WTC11 (cell line): ENCODE results near the gene PRDM1. TPM values are rescaled to one million over a fixed set of nuclear protein-coding genes. Genes with fewer than 3 reads are reported as not detected.

Experiments
- ATAC-seq: fragments of 200-7000 bp; cut with Tn5 transposase; 2 replicates; pipeline ENCODE4 v1.10.0; 2021; ENCODE audit warnings: mild to moderate bottlenecking, moderate library complexity
- CTCF ChIA-PET: fragments of 300-600 bp; sonication (Branson Sonifier 250); formaldehyde crosslinking; loops from one replicate; lab custom pipeline; 2021; ENCODE audit warnings: antibody characterized with exemption; lab: Charles Lee
- POLR2A ChIA-PET: fragments of 350-600 bp; sonication (Branson Sonifier 250); formaldehyde crosslinking; loops from one replicate; lab custom pipeline; 2021; ENCODE audit warnings: antibody characterized with exemption; lab: Charles Lee
- DNase-seq: peaks from one replicate; pipeline ENCODE4 v3.0.0; 2021; ENCODE audit warnings: low spot score
- H3K27ac Mint-ChIP-seq: 2 replicates; pipeline ENCODE4 v1.8.0; 2021; ENCODE audit warnings: mixed read lengths
- H3K27me3 Mint-ChIP-seq: 2 replicates; pipeline ENCODE4 v1.8.0; 2021; ENCODE audit warnings: low read depth, mild to moderate bottlenecking, moderate library complexity, mixed read lengths
- H3K36me3 Mint-ChIP-seq: 2 replicates; pipeline ENCODE4 v1.8.0; 2021; ENCODE audit warnings: mixed read lengths
- H3K4me1 Mint-ChIP-seq: 2 replicates; pipeline ENCODE4 v1.8.0; 2022; ENCODE audit warnings: mixed read lengths
- H3K4me3 Mint-ChIP-seq: 2 replicates; pipeline ENCODE4 v1.8.0; 2021; ENCODE audit warnings: mild to moderate bottlenecking, moderate library complexity, mixed read lengths
- H3K9me3 Mint-ChIP-seq: 2 replicates; pipeline ENCODE4 v1.8.0; 2021; ENCODE audit warnings: mixed read lengths
- ESRRA ChIP-seq: sonication (generic); formaldehyde crosslinking; IDR thresholded peaks from 2 replicates; pipeline ENCODE4 v1.8.1; 2022; ENCODE audit warnings: mild to moderate bottlenecking, missing genetic modification reagents, borderline replicate concordance
- ETV6 ChIP-seq: sonication (generic); formaldehyde crosslinking; IDR thresholded peaks from 2 replicates; pipeline ENCODE4 v1.8.1; 2022; ENCODE audit warnings: mild to moderate bottlenecking, missing genetic modification reagents
- GABPB1 ChIP-seq: sonication (generic); formaldehyde crosslinking; IDR thresholded peaks from 2 replicates; pipeline ENCODE4 v1.8.1; 2023; ENCODE audit warnings: mild to moderate bottlenecking, missing genetic modification reagents
- NFYB ChIP-seq: sonication (generic); formaldehyde crosslinking; conservative IDR thresholded peaks from 2 replicates; pipeline ENCODE4 v1.8.0; 2022; ENCODE audit warnings: low read depth, missing genetic modification reagents
- OVOL2 ChIP-seq: fragments of 250-450 bp; sonication (Bioruptor Pico); IDR thresholded peaks from 2 replicates; pipeline ENCODE4 v1.9.0; 2021; ENCODE audit warnings: mild to moderate bottlenecking, borderline replicate concordance
- PREB ChIP-seq: sonication (generic); formaldehyde crosslinking; IDR thresholded peaks from 2 replicates; pipeline ENCODE4 v1.8.1; 2022; ENCODE audit warnings: mild to moderate bottlenecking, missing genetic modification reagents, moderate library complexity, borderline replicate concordance
- RELA ChIP-seq: sonication (generic); formaldehyde crosslinking; IDR thresholded peaks from 2 replicates; pipeline ENCODE4 v1.8.1; 2022; ENCODE audit warnings: missing genetic modification reagents, mild to moderate bottlenecking, borderline replicate concordance
- TEAD1 ChIP-seq: sonication (generic); formaldehyde crosslinking; IDR thresholded peaks from 2 replicates; pipeline ENCODE4 v1.8.0; 2022; ENCODE audit warnings: mild to moderate bottlenecking, missing genetic modification reagents
- USF2 ChIP-seq: sonication (generic); formaldehyde crosslinking; IDR thresholded peaks from 2 replicates; pipeline ENCODE4 v1.8.1; 2023; ENCODE audit warnings: mild to moderate bottlenecking, missing genetic modification reagents, moderate library complexity
- ZNF232 ChIP-seq: sonication (generic); formaldehyde crosslinking; IDR thresholded peaks from 2 replicates; pipeline ENCODE4 v1.8.0; 2022; ENCODE audit warnings: mild to moderate bottlenecking, missing genetic modification reagents
- ZNF263 ChIP-seq: sonication (generic); formaldehyde crosslinking; IDR thresholded peaks from 2 replicates; pipeline ENCODE4 v1.8.1; 2022; ENCODE audit warnings: low read depth, mild to moderate bottlenecking, moderate library complexity, missing genetic modification reagents
- total RNA-seq: library from RNA; stranded (reverse); gene quantifications from 3 replicates; pipeline ENCODE4 v1.2.3, GENCODE V29; 2021
- TF ChIP-seq, protein P1 (sequence below): sonication (generic); formaldehyde crosslinking; IDR thresholded peaks from 2 replicates; pipeline ENCODE4 v1.8.1; 2022; ENCODE audit warnings: low read depth, mild to moderate bottlenecking, moderate library complexity, missing genetic modification reagents, borderline replicate concordance
- TF ChIP-seq, protein P2 (sequence below): fragments of 250-450 bp; sonication (Bioruptor Pico); IDR thresholded peaks from 2 replicates; pipeline ENCODE4 v1.9.0; 2021; ENCODE audit warnings: moderate library complexity, mild to moderate bottlenecking, inconsistent platforms, borderline replicate concordance
- TF ChIP-seq, protein P3 (sequence below): fragments of 250-450 bp; sonication (Bioruptor Pico); IDR thresholded peaks from 2 replicates; pipeline ENCODE4 v2.1.2; 2022; ENCODE audit warnings: mild to moderate bottlenecking, moderate library complexity
- TF ChIP-seq, protein P4 (sequence below): sonication (generic); formaldehyde crosslinking; IDR thresholded peaks from 2 replicates; pipeline ENCODE4 v1.8.1; 2023; ENCODE audit warnings: mild to moderate bottlenecking, moderate library complexity, missing genetic modification reagents

Gene PRDM1
- total RNA-seq, 1 experiment from 2014 or later, result 1.8 TPM

- Mint-ChIP-seq H3K27ac (no peak overlapping the region), H3K4me1 (peaks cover 32% of the 10 kb centered on the region), H3K27me3 (peaks cover 25% of the 10 kb centered on the region), H3K9me3 (no peaks in the 10 kb centered on the region), H3K36me3 (no peaks in the 10 kb centered on the region), H3K4me3 (no peak overlapping the region)
- no peak for TF ChIP-seq ETV6 (CRISPR knock-in tag)
- TF ChIP-seq RELA (CRISPR knock-in tag), result no peak
- no peak for TF ChIP-seq ZNF232 (CRISPR knock-in tag)
- TF ChIP-seq ESRRA (CRISPR knock-in tag), result no peak
- TF ChIP-seq, protein P1, sequence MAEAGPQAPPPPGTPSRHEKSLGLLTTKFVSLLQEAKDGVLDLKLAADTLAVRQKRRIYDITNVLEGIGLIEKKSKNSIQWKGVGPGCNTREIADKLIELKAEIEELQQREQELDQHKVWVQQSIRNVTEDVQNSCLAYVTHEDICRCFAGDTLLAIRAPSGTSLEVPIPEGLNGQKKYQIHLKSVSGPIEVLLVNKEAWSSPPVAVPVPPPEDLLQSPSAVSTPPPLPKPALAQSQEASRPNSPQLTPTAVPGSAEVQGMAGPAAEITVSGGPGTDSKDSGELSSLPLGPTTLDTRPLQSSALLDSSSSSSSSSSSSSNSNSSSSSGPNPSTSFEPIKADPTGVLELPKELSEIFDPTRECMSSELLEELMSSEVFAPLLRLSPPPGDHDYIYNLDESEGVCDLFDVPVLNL, result no peak
- TF ChIP-seq, protein P2, sequence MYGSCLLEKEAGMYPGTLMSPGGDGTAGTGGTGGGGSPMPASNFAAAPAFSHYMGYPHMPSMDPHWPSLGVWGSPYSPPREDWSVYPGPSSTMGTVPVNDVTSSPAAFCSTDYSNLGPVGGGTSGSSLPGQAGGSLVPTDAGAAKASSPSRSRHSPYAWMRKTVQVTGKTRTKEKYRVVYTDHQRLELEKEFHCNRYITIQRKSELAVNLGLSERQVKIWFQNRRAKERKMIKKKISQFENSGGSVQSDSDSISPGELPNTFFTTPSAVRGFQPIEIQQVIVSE (CRISPR knock-in tag), result no peak
- TF ChIP-seq, protein P3, sequence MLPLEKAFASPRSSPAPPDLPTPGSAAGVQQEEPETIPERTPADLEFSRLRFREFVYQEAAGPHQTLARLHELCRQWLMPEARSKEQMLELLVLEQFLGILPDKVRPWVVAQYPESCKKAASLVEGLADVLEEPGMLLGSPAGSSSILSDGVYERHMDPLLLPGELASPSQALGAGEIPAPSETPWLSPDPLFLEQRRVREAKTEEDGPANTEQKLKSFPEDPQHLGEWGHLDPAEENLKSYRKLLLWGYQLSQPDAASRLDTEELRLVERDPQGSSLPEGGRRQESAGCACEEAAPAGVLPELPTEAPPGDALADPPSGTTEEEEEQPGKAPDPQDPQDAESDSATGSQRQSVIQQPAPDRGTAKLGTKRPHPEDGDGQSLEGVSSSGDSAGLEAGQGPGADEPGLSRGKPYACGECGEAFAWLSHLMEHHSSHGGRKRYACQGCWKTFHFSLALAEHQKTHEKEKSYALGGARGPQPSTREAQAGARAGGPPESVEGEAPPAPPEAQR (CRISPR knock-in tag), result no peak
- no peak for DNase-seq
- ATAC-seq, result no peak
- ChIA-PET POLR2A (interaction anchor here (0.5 kb wide), 1 partner anchor 168 kb away, joined by 3 read pairs; no protein-coding TSS in a partner anchor), CTCF (interaction anchor here (0.8 to 1.5 kb wide), 5 partner anchors 9 to 184 kb away, joined by 3 to 9 read pairs (median 3); no protein-coding TSS in a partner anchor)
These were observed 3.9 kb downstream of the PRDM1 start for GRCh38 chr6:106090001-106090400.

- ATAC-seq, result no peak
- no peaks in the 10 kb centered on the region for H3K36me3 Mint-ChIP-seq
- CTCF ChIA-PET, result interaction anchor here (0.6 to 1.4 kb wide), 6 partner anchors 20 to 281 kb away, joined by 3 to 5 read pairs (median 3); no protein-coding TSS in a partner anchor
- TF ChIP-seq NFYB (CRISPR knock-in tag), result no peak
- no peak for TF ChIP-seq PREB (CRISPR knock-in tag)
- no peak for TF ChIP-seq OVOL2 (CRISPR knock-in tag)
- TF ChIP-seq, protein P4, sequence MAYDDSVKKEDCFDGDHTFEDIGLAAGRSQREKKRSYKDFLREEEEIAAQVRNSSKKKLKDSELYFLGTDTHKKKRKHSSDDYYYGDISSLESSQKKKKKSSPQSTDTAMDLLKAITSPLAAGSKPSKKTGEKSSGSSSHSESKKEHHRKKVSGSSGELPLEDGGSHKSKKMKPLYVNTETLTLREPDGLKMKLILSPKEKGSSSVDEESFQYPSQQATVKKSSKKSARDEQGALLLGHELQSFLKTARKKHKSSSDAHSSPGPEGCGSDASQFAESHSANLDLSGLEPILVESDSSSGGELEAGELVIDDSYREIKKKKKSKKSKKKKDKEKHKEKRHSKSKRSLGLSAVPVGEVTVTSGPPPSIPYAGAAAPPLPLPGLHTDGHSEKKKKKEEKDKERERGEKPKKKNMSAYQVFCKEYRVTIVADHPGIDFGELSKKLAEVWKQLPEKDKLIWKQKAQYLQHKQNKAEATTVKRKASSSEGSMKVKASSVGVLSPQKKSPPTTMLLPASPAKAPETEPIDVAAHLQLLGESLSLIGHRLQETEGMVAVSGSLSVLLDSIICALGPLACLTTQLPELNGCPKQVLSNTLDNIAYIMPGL (CRISPR knock-in tag), result no peak
- no peak for TF ChIP-seq TEAD1
- TF ChIP-seq USF2, result no peak
- no peak for TF ChIP-seq ZNF263 (CRISPR knock-in tag)
- TF ChIP-seq RELA (CRISPR knock-in tag), result no peak
- TF ChIP-seq GABPB1, result no peak
- TF ChIP-seq, all 79 proteins: peak for 0
- POLR2A ChIA-PET, result no interaction called here
- no peak for DNase-seq
- Mint-ChIP-seq H3K4me1 (peaks cover 31% of the 10 kb centered on the region), H3K9me3 (no peaks in the 10 kb centered on the region), H3K27ac (no peak overlapping the region), H3K4me3 (no peak overlapping the region), H3K27me3 (peaks cover 13% of the 10 kb centered on the region)
These were observed 6.1 kb downstream of the PRDM1 start for GRCh38 chr6:106092279-106092678.
